ENCODE measurements around the gene TC2N. TPM values are rescaled to one million over a fixed set of nuclear protein-coding genes. Genes with fewer than 3 reads are reported as not detected.

The TC2N gene
- polyA plus RNA-seq, 3 donors = 0.24 to 0.55 TPM; not detected in 1

- H3K4me1 ChIP-seq (ENCODE audit: control insufficient read depth in 1 of 2, insufficient read depth in 2 of 2, low read length in 2 of 2) = peaks cover 0 to 7% of the 10 kb centered on the region in 2 donors
- TF ChIP-seq, protein P1, sequence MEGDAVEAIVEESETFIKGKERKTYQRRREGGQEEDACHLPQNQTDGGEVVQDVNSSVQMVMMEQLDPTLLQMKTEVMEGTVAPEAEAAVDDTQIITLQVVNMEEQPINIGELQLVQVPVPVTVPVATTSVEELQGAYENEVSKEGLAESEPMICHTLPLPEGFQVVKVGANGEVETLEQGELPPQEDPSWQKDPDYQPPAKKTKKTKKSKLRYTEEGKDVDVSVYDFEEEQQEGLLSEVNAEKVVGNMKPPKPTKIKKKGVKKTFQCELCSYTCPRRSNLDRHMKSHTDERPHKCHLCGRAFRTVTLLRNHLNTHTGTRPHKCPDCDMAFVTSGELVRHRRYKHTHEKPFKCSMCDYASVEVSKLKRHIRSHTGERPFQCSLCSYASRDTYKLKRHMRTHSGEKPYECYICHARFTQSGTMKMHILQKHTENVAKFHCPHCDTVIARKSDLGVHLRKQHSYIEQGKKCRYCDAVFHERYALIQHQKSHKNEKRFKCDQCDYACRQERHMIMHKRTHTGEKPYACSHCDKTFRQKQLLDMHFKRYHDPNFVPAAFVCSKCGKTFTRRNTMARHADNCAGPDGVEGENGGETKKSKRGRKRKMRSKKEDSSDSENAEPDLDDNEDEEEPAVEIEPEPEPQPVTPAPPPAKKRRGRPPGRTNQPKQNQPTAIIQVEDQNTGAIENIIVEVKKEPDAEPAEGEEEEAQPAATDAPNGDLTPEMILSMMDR (IDR thresholded peaks at IDR 0.05) = no peak
- H3K27ac ChIP-seq (ENCODE audit: low read depth in 1 of 2, low read length in 2 of 2) = no peak overlapping the region
- H3K27me3 ChIP-seq (ENCODE audit: control insufficient read depth in 2 of 2, insufficient read depth in 2 of 2, low read length in 2 of 2) = no peaks in the 10 kb centered on the region
- Mint-ChIP-seq H3K27ac (no peak overlapping the region), H3K4me3 (no peak overlapping the region), H3K27me3 (ENCODE audit: low read depth in 3 of 3) (peaks cover 2 to 5% (median 3%) of the 10 kb centered on the region in 3 donors), H3K9me3 (peaks cover 0 to 2% (median 0%) of the 10 kb centered on the region in 7 donors), H3K4me1 (peaks cover 7% of the 10 kb centered on the region), H3K36me3 (no peaks in the 10 kb centered on the region)
- H3K4me2 ChIP-seq (replicated peaks; ENCODE audit: extremely low read depth, low read length, poor library complexity, severe bottlenecking) = no peak overlapping the region
- H3K4me3 ChIP-seq (replicated peaks in 1 of 3; ENCODE audit: low read depth in 2 of 3, low read length in 3 of 3) = no peak overlapping the region
- 90% methylated on average over 2 of the region's 4 CpGs for WGBS (ENCODE audit: insufficient coverage)
- no peak overlapping the region for H2AFZ ChIP-seq (ENCODE audit: insufficient read depth, low read depth, low read length, poor library complexity, severe bottlenecking)
- H3K9me3 ChIP-seq (replicated peaks in 1 of 2; ENCODE audit: control insufficient read depth in 1 of 2, insufficient read depth in 1 of 2, low read length in 2 of 2) = no peaks in the 10 kb centered on the region
- no peaks in the 10 kb centered on the region for H4K20me1 ChIP-seq (ENCODE audit: insufficient read depth, low read length)
- intact Hi-C loops (cut with micrococcal nuclease) = no loop called here
- H3K9ac ChIP-seq (ENCODE audit: insufficient read depth, low read length, poor library complexity, severe bottlenecking) = no peak overlapping the region
- H3K79me2 ChIP-seq (ENCODE audit: insufficient read depth, low read length) = no peaks in the 10 kb centered on the region
- no peak for DNase-seq
- H3K36me3 ChIP-seq (replicated peaks in 1 of 2; ENCODE audit: control insufficient read depth in 1 of 2, insufficient read depth in 2 of 2, low read length in 2 of 2) = no peaks in the 10 kb centered on the region
Observed at GRCh38 chr14:91848504-91849001, 18.8 kb downstream of the TC2N start.

GRCh38 chr14:91847693-91848092 lies 19.6 kb downstream of the TC2N start:
- Mint-ChIP-seq H3K4me3 (no peak overlapping the region), H3K27ac (no peak overlapping the region), H3K9me3 (peaks cover 0 to 2% (median 0%) of the 10 kb centered on the region in 7 donors), H3K27me3 (ENCODE audit: low read depth in 3 of 3) (peaks cover 2 to 4% (median 3%) of the 10 kb centered on the region in 3 donors), H3K4me1 (peaks cover 7% of the 10 kb centered on the region), H3K36me3 (no peaks in the 10 kb centered on the region)
- no CpG with 5 or more reads among the region's 1 CpG for WGBS (ENCODE audit: insufficient coverage)
- Histone ChIP-seq H3K27me3 (ENCODE audit: control insufficient read depth in 2 of 2, insufficient read depth in 2 of 2, low read length in 2 of 2) (no peaks in the 10 kb centered on the region), H3K36me3 (replicated peaks in 1 of 2; ENCODE audit: control insufficient read depth in 1 of 2, insufficient read depth in 2 of 2, low read length in 2 of 2) (no peaks in the 10 kb centered on the region), H3K79me2 (ENCODE audit: insufficient read depth, low read length) (no peaks in the 10 kb centered on the region), H3K9ac (ENCODE audit: insufficient read depth, low read length, poor library complexity, severe bottlenecking) (no peak overlapping the region), H3K27ac (ENCODE audit: low read depth in 1 of 2, low read length in 2 of 2) (no peak overlapping the region), H3K4me1 (ENCODE audit: control insufficient read depth in 1 of 2, insufficient read depth in 2 of 2, low read length in 2 of 2) (peaks cover 0 to 7% of the 10 kb centered on the region in 2 donors), H3K9me3 (replicated peaks in 1 of 2; ENCODE audit: control insufficient read depth in 1 of 2, insufficient read depth in 1 of 2, low read length in 2 of 2) (no peaks in the 10 kb centered on the region), H4K20me1 (ENCODE audit: insufficient read depth, low read length) (no peaks in the 10 kb centered on the region), H3K4me2 (replicated peaks; ENCODE audit: extremely low read depth, low read length, poor library complexity, severe bottlenecking) (no peak overlapping the region), H3K4me3 (replicated peaks in 1 of 3; ENCODE audit: low read depth in 2 of 3, low read length in 3 of 3) (no peak overlapping the region), H2AFZ (ENCODE audit: insufficient read depth, low read depth, low read length, poor library complexity, severe bottlenecking) (no peak overlapping the region)
- no peak for DNase-seq
- TF ChIP-seq, protein P1 (IDR thresholded peaks at IDR 0.05) = no peak
- intact Hi-C loops (cut with micrococcal nuclease) = no loop called here
